Measurements from ENCODE around the gene BRWD1. TPM values are rescaled to one million over a fixed set of nuclear protein-coding genes. Genes with fewer than 3 reads are reported as not detected.

BRWD1 gene
- total and polyA plus RNA-seq, 2 of the 13 experiments (the other 11 are each of a cell fraction or from before 2014, with no cell fraction given) = 13.9 to 28.0 TPM

- CTCF ChIA-PET (ENCODE audit: low intra/inter-chr PET ratio, low total read pairs) = no interaction called here
- in situ Hi-C loops (cut with HindIII; ENCODE audit: extremely low pct_ligation_motif_present, low pct_unique_long_range_greater_than_20kb) (no loop called here), intact Hi-C loops (cut with micrococcal nuclease; ENCODE audit: unreplicated experiment) (no loop called here)
- POLR2A ChIA-PET = no interaction called here
- DNase-seq (ENCODE audit: low spot score) (no peak), FAIRE-seq (no peak), ATAC-seq (0 out of 3 replicates have a peak, but pooled peaks have one; percentile 17)
- Histone ChIP-seq H3K9me3 (ENCODE audit: low read length) (peaks cover 2% of the 10 kb centered on the region), H4K20me1 (ENCODE audit: insufficient read depth, low read length) (0 out of 2 replicates have a peak, but pooled peaks cover 2% of the 10 kb centered on the region), H3K36me3 (replicated peaks in 1 of 2; ENCODE audit: control insufficient read depth in 1 of 2, insufficient read depth in 2 of 2, low read length in 2 of 2) (peaks cover 8 to 30% of the 10 kb centered on the region in 2 experiments; a peak in 4 of 5 replicates), H2AFZ (ENCODE audit: low read length) (no peak overlapping the region), H3K27me3 (ENCODE audit: control insufficient read depth in 1 of 2, insufficient read depth in 2 of 2, low read length in 2 of 2) (no peaks in the 10 kb centered on the region), H3K4me2 (ENCODE audit: low read depth, low read length) (no peak overlapping the region), H3K9ac (ENCODE audit: insufficient read depth, low read depth, low read length) (no peak overlapping the region), H3K27ac (ENCODE audit: extremely low read length, insufficient read depth, low read length) (no peak overlapping the region), H3K4me1 (ENCODE audit: insufficient read depth, low read length) (no peaks in the 10 kb centered on the region), H3K79me2 (ENCODE audit: insufficient read depth, low read length) (no peaks in the 10 kb centered on the region), H3K4me3 (replicated peaks in 1 of 3; ENCODE audit: insufficient read depth in 1 of 3, low read depth in 2 of 3, low read length in 3 of 3) (no peak overlapping the region)
- WGBS (ENCODE audit: low lambda C conversion rate) = 95% methylated on average over 5 of the region's 5 CpGs
- TF ChIP-seq POLR2A (IDR thresholded peaks at IDR 0.05; ENCODE audit: insufficient read depth in 1 of 2, low read depth in 2 of 2, low read length in 2 of 2) = 0 out of 4 replicates have a peak, but pooled peaks of 1 of the 2 experiments have one; percentile 9
- no peak for TF ChIP-seq NKX3-1 (CRISPR knock-in tag; IDR thresholded peaks at IDR 0.05)
- BruUV-seq (replicated peaks) = no TSS peak
Measured at GRCh38 chr21:39169906-39170305, 143.5 kb downstream of the BRWD1 start.

- Histone ChIP-seq H3K36me3 (replicated peaks in 1 of 2; ENCODE audit: control insufficient read depth in 1 of 2, insufficient read depth in 2 of 2, low read length in 2 of 2) (peaks cover 5 to 19% of the 10 kb centered on the region in 2 experiments; a peak in 4 of 5 replicates), H2AFZ (ENCODE audit: low read length) (no peak overlapping the region), H4K20me1 (ENCODE audit: insufficient read depth, low read length) (no peaks in the 10 kb centered on the region), H3K9me3 (ENCODE audit: low read length) (peaks cover 13% of the 10 kb centered on the region), H3K27me3 (ENCODE audit: control insufficient read depth in 1 of 2, insufficient read depth in 2 of 2, low read length in 2 of 2) (no peaks in the 10 kb centered on the region), H3K9ac (ENCODE audit: insufficient read depth, low read depth, low read length) (no peak overlapping the region), H3K4me1 (ENCODE audit: insufficient read depth, low read length) (no peaks in the 10 kb centered on the region), H3K4me2 (ENCODE audit: low read depth, low read length) (no peak overlapping the region), H3K27ac (ENCODE audit: extremely low read length, insufficient read depth, low read length) (no peak overlapping the region), H3K4me3 (replicated peaks in 1 of 3; ENCODE audit: insufficient read depth in 1 of 3, low read depth in 2 of 3, low read length in 3 of 3) (no peak overlapping the region), H3K79me2 (ENCODE audit: insufficient read depth, low read length) (no peaks in the 10 kb centered on the region)
- POLR2A ChIA-PET = no interaction called here
- WGBS (ENCODE audit: low lambda C conversion rate) = 90% methylated on average over 2 of the region's 2 CpGs
- FAIRE-seq = no peak
- CTCF ChIA-PET (ENCODE audit: low intra/inter-chr PET ratio, low total read pairs) = no interaction called here
- no peak for ATAC-seq
- DNase-seq (ENCODE audit: low spot score) = no peak
- intact Hi-C loops (cut with micrococcal nuclease; ENCODE audit: unreplicated experiment) = no loop called here
- in situ Hi-C loops (cut with HindIII; ENCODE audit: extremely low pct_ligation_motif_present, low pct_unique_long_range_greater_than_20kb) = no loop called here
- BruUV-seq (replicated peaks) = no TSS peak
- TF ChIP-seq ZNF646 (CRISPR knock-in tag; IDR thresholded peaks at IDR 0.05) (no peak), TCF12 (IDR thresholded peaks at IDR 0.05) (no peak), TCF12 (CRISPR knock-in tag; IDR thresholded peaks at IDR 0.05) (no peak), JUN (CRISPR knock-in tag; IDR thresholded peaks at IDR 0.05) (no peak), ZNF280D (CRISPR knock-in tag; IDR thresholded peaks at IDR 0.05) (no peak), MAFF (IDR thresholded peaks at IDR 0.05; ENCODE audit: low read depth, low read length) (peak; percentile 67)
Measured at GRCh38 chr21:39168800-39169199, 144.6 kb downstream of the BRWD1 start.
